SK-N-SH (cell line): ENCODE results near the gene TSC22D1. TPM values are rescaled to one million over a fixed set of nuclear protein-coding genes. Genes with fewer than 3 reads are reported as not detected.

Source experiments
- CTCF ChIA-PET: fragments of 300-600, 350-600 bp; formaldehyde crosslinking; extraction: SDS; loops from one replicate; lab custom pipeline; 2021; lab: Yijun Ruan, JAX
- POLR2A ChIA-PET: fragments of 350-600 bp; sonication (Branson Sonifier 250); formaldehyde crosslinking; extraction: SDS; loops from one replicate; lab custom pipeline; 2020; ENCODE audit warnings: antibody characterized with exemption, inconsistent platforms; lab: Yijun Ruan, JAX
- DNase-seq: peaks from one replicate; pipeline ENCODE4 v3.0.0; 2012
- H2AFZ ChIP-seq: fragments of 200-600 bp; sonication (generic); 2 replicates; pipeline ENCODE4 v1.8.1; 2016; ENCODE audit warnings: antibody characterized with exemption, mild to moderate bottlenecking, low read depth
- H3F3A ChIP-seq: fragments of 200-600 bp; sonication (generic); replicated peaks from 2 replicates; pipeline ENCODE3; 2016; ENCODE audit warnings: antibody characterized with exemption, mild to moderate bottlenecking; ENCODE audit not compliant: insufficient read depth
- H3K27ac ChIP-seq, 2 experiments: fragments of 200-500 bp in 1 of 2; fragments of 200-600 bp in 1 of 2; sonication (Bioruptor generic) in 1 of 2; sonication (generic), shearing (Covaris generic) in 1 of 2; 2 replicates each; pipeline versions ENCODE4 v1.5.1 to v1.6.1; 2014 to 2016; ENCODE audit warnings: low read depth in 2 of 2, inconsistent platforms in 1 of 2, low read length in 1 of 2, mild to moderate bottlenecking in 1 of 2, mixed read lengths in 1 of 2
- H3K27me3 ChIP-seq: fragments of 200-600 bp; sonication (generic), shearing (Covaris generic); 2 replicates; pipeline ENCODE4 v1.6.1; 2016; ENCODE audit warnings: mixed run types; ENCODE audit not compliant: insufficient read depth
- H3K36me3 ChIP-seq, 2 experiments: fragments of 200-500 bp in 1 of 2; fragments of 200-600 bp in 1 of 2; sonication (Bioruptor generic) in 1 of 2; sonication (generic) in 1 of 2; replicated peaks in 1 of 2; 2 replicates each; pipeline versions ENCODE3 to v1.5.1; 2014 to 2016; ENCODE audit warnings: low read length in 1 of 2, mild to moderate bottlenecking in 1 of 2; ENCODE audit not compliant: insufficient read depth in 2 of 2, control insufficient read depth in 1 of 2
- H3K4me1 ChIP-seq, 2 experiments: fragments of 200-500 bp in 1 of 2; fragments of 200-600 bp in 1 of 2; sonication (Bioruptor generic) in 1 of 2; sonication (generic), shearing (Covaris generic) in 1 of 2; 2 replicates each; pipeline versions ENCODE4 v1.5.1 to v1.6.1; 2014 to 2016; ENCODE audit warnings: low read depth in 1 of 2, low read length in 1 of 2, mixed run types in 1 of 2; ENCODE audit not compliant: insufficient read depth in 2 of 2, control insufficient read depth in 1 of 2
- H3K4me2 ChIP-seq: fragments of 200-600 bp; sonication (generic), shearing (Covaris generic); 2 replicates; pipeline ENCODE4 v1.6.1; 2017; ENCODE audit warnings: mixed run types
- H3K4me3 ChIP-seq, 2 experiments: fragments of 200-500 bp in 1 of 2; fragments of 200-600 bp in 1 of 2; sonication (Bioruptor generic) in 1 of 2; sonication (generic), shearing (Covaris generic) in 1 of 2; 2 replicates each; pipeline versions ENCODE4 v1.5.1 to v1.8.1; 2014 to 2016; ENCODE audit warnings: low read depth in 2 of 2, inconsistent platforms in 1 of 2, low read length in 1 of 2, mild to moderate bottlenecking in 1 of 2, mixed read lengths in 1 of 2, moderate library complexity in 1 of 2
- H3K79me2 ChIP-seq: fragments of 200-600 bp; sonication (generic); 2 replicates; pipeline ENCODE4 v1.8.1; 2017; ENCODE audit warnings: mild to moderate bottlenecking; ENCODE audit not compliant: insufficient read depth
- H3K9ac ChIP-seq: fragments of 200-600 bp; sonication (generic); 2 replicates; pipeline ENCODE4 v1.6.1; 2017; ENCODE audit warnings: mixed run types
- H3K9me2 ChIP-seq: fragments of 200-600 bp; sonication (generic); 2 replicates; pipeline ENCODE4 v1.6.1; 2017; ENCODE audit warnings: mixed run types
- H3K9me3 ChIP-seq: fragments of 200-600 bp; sonication (generic); 2 replicates; pipeline ENCODE4 v1.6.1; 2017; ENCODE audit warnings: mixed run types, mild to moderate bottlenecking, moderate library complexity
- H4K20me1 ChIP-seq: fragments of 200-600 bp; sonication (generic); 2 replicates; pipeline ENCODE4 v1.6.1; 2017; ENCODE audit warnings: mild to moderate bottlenecking, mixed run types; ENCODE audit not compliant: insufficient read depth
- CHD2 ChIP-seq: fragments of 150-350 bp; IDR thresholded peaks from 2 replicates; pipeline ENCODE4 v1.6.1; 2018; ENCODE audit warnings: low read length; ENCODE audit not compliant: partially characterized antibody
- FOXJ3 ChIP-seq: sonication (generic); formaldehyde crosslinking; IDR thresholded peaks from 2 replicates; pipeline ENCODE4 v1.5.1; 2020; ENCODE audit warnings: mild to moderate bottlenecking, missing genetic modification reagents
- GABPA ChIP-seq: IDR thresholded peaks from 2 replicates; pipeline ENCODE4 v1.4.0; 2012; ENCODE audit warnings: low read depth, mild to moderate bottlenecking
- GATA2 ChIP-seq: sonication (generic); formaldehyde crosslinking; IDR thresholded peaks from 2 replicates; pipeline ENCODE4 v1.5.0; 2020; ENCODE audit warnings: mild to moderate bottlenecking, missing genetic modification reagents
- JUND ChIP-seq: IDR thresholded peaks from 2 replicates; pipeline ENCODE4 v1.4.0; 2012
- NFIC ChIP-seq: IDR thresholded peaks from 2 replicates; pipeline ENCODE4 v1.4.0; 2012; ENCODE audit warnings: borderline replicate concordance
- NRF1 ChIP-seq: IDR thresholded peaks from 2 replicates; pipeline ENCODE4 v1.6.1; 2012; ENCODE audit warnings: low read depth, mild to moderate bottlenecking, low read length
- POLR2AphosphoS5 ChIP-seq: IDR thresholded peaks from 2 replicates; pipeline ENCODE4 v1.6.1; 2012; ENCODE audit warnings: low read depth, low read length
- RAD21 ChIP-seq: IDR thresholded peaks from 2 replicates; pipeline ENCODE4 v1.6.1; 2012; ENCODE audit warnings: mild to moderate bottlenecking, low read length
- RCOR1 ChIP-seq: fragments of 150-350 bp; IDR thresholded peaks from 2 replicates; pipeline ENCODE4 v1.6.1; 2017; ENCODE audit warnings: antibody characterized with exemption, low read length
- RFX5 ChIP-seq: IDR thresholded peaks from 2 replicates; pipeline ENCODE4 v1.6.1; 2012; ENCODE audit warnings: mild to moderate bottlenecking, improper control_type of control experiment, low read length
- RXRA ChIP-seq: IDR thresholded peaks from 2 replicates; pipeline ENCODE4 v1.4.0; 2012; ENCODE audit warnings: low read depth, mild to moderate bottlenecking, borderline replicate concordance
- SIN3A ChIP-seq: IDR thresholded peaks from 2 replicates; pipeline ENCODE4 v1.6.1; 2012; ENCODE audit warnings: low read depth, mild to moderate bottlenecking, low read length, moderate library complexity, borderline replicate concordance
- TAF1 ChIP-seq: IDR thresholded peaks from 2 replicates; pipeline ENCODE4 v1.6.1; 2012; ENCODE audit warnings: low read depth, mild to moderate bottlenecking, low read length, moderate library complexity, borderline replicate concordance
- TCF12 ChIP-seq: IDR thresholded peaks from 2 replicates; pipeline ENCODE4 v1.4.0; 2012
- YY1 ChIP-seq: IDR thresholded peaks from 2 replicates; pipeline ENCODE4 v1.4.0; 2012; ENCODE audit warnings: low read depth, mild to moderate bottlenecking
- WGBS: methylation state at CpG from one replicate; pipeline ENCODE4 v1.1.6; 2017; ENCODE audit warnings: low lambda C conversion rate; 5-methylcytosine and 5-hydroxymethylcytosine counted together
- polyA plus RNA-seq, 3 experiments: library from polyadenylated mRNA; depleted of rRNA; stranded (reverse); fragments of >200 nt; gene quantifications; 2 replicates each; pipeline ENCODE4 v1.2.3, GENCODE V29; 2012
- TF ChIP-seq, protein P1 (sequence below): fragments of 200-600 bp; sonication (generic); IDR thresholded peaks from 2 replicates; pipeline ENCODE4 v1.6.1; 2017; ENCODE audit warnings: antibody characterized with exemption, mild to moderate bottlenecking, moderate library complexity
- TF ChIP-seq, protein P2 (sequence below): IDR thresholded peaks from 2 replicates; pipeline ENCODE4 v1.4.0; 2012; ENCODE audit warnings: low read depth, borderline replicate concordance
- TF ChIP-seq, protein P3 (sequence below): IDR thresholded peaks from 2 replicates; pipeline ENCODE4; 2012

Gene TSC22D1
- polyA plus RNA-seq, 1 of the 3 experiments (the other 2 are of a cell fraction), result 137 TPM

DNA sequence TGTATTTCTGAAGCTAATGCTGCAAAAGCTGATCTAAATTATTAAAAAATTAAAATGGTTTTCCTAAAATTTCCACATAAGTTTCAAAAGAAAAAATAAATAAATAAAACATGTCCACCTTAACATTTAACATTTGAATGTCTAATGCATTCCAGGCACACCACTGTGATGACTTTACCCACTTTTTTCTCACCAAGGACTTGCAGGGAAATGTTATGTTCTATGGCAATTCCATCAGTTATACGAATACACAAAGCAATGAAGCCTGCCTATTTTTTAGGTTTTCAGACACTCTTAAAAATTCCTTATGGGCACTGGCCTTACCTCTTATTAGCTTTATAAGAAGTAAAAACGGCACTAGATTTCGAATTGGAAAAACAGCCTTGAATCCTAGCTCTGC lies 10.2 kb downstream of the TSC22D1 start:
- no peak for DNase-seq
- H3K9ac ChIP-seq, result no peak overlapping the region
- no peaks in the 10 kb centered on the region for H3K27me3 ChIP-seq
- H3K9me2 ChIP-seq, result no peaks in the 10 kb centered on the region
- TF ChIP-seq JUND (no peak), FOXJ3 (no peak), NRF1 (no peak), GABPA (no peak), TCF12 (no peak), RAD21 (no peak), RXRA (no peak), SIN3A (no peak), NFIC (no peak), POLR2AphosphoS5 (no peak), RFX5 (no peak), CHD2 (no peak), RCOR1 (no peak), YY1 (no peak), TAF1 (no peak), GATA2 (CRISPR knock-in tag) (no peak)
- TF ChIP-seq, protein P1, sequence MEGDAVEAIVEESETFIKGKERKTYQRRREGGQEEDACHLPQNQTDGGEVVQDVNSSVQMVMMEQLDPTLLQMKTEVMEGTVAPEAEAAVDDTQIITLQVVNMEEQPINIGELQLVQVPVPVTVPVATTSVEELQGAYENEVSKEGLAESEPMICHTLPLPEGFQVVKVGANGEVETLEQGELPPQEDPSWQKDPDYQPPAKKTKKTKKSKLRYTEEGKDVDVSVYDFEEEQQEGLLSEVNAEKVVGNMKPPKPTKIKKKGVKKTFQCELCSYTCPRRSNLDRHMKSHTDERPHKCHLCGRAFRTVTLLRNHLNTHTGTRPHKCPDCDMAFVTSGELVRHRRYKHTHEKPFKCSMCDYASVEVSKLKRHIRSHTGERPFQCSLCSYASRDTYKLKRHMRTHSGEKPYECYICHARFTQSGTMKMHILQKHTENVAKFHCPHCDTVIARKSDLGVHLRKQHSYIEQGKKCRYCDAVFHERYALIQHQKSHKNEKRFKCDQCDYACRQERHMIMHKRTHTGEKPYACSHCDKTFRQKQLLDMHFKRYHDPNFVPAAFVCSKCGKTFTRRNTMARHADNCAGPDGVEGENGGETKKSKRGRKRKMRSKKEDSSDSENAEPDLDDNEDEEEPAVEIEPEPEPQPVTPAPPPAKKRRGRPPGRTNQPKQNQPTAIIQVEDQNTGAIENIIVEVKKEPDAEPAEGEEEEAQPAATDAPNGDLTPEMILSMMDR, result no peak
- TF ChIP-seq, protein P2, sequence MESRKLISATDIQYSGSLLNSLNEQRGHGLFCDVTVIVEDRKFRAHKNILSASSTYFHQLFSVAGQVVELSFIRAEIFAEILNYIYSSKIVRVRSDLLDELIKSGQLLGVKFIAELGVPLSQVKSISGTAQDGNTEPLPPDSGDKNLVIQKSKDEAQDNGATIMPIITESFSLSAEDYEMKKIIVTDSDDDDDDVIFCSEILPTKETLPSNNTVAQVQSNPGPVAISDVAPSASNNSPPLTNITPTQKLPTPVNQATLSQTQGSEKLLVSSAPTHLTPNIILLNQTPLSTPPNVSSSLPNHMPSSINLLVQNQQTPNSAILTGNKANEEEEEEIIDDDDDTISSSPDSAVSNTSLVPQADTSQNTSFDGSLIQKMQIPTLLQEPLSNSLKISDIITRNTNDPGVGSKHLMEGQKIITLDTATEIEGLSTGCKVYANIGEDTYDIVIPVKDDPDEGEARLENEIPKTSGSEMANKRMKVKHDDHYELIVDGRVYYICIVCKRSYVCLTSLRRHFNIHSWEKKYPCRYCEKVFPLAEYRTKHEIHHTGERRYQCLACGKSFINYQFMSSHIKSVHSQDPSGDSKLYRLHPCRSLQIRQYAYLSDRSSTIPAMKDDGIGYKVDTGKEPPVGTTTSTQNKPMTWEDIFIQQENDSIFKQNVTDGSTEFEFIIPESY, result no peak
- TF ChIP-seq, protein P3, sequence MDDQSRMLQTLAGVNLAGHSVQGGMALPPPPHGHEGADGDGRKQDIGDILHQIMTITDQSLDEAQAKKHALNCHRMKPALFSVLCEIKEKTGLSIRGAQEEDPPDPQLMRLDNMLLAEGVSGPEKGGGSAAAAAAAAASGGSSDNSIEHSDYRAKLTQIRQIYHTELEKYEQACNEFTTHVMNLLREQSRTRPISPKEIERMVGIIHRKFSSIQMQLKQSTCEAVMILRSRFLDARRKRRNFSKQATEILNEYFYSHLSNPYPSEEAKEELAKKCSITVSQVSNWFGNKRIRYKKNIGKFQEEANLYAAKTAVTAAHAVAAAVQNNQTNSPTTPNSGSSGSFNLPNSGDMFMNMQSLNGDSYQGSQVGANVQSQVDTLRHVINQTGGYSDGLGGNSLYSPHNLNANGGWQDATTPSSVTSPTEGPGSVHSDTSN, result no peak
- TF ChIP-seq, all 33 proteins: peak for 0
- Histone ChIP-seq H3K36me3 (peaks cover 30 to 35% of the 10 kb centered on the region in 2 experiments), H3K4me1 (peaks cover 0 to 6% of the 10 kb centered on the region in 2 experiments), H3K9me3 (no peaks in the 10 kb centered on the region), H3K4me3 (no peak overlapping the region), H3K79me2 (peaks cover 100% of the 10 kb centered on the region), H3K27ac (no peak overlapping the region), H2AFZ (no peak overlapping the region), H4K20me1 (peaks cover 76% of the 10 kb centered on the region), H3F3A (no peaks in the 10 kb centered on the region), H3K4me2 (peak overlapping the region; percentile 42; the same call in 1 of the 2 replicates)
- CTCF ChIA-PET, result interaction anchor here (1.0 to 1.4 kb wide), 3 partner anchors 9 to 580 kb away, joined by 3 to 6 read pairs (median 5); no protein-coding TSS in a partner anchor
- POLR2A ChIA-PET, result interaction anchor here (0.6 to 0.8 kb wide), 2 partner anchors 10 to 12 kb away, joined by 3 read pairs; no protein-coding TSS in a partner anchor
- 92% methylated on average over 3 of the region's 3 CpGs for WGBS
